Stimulated activated CD4-positive, alpha-beta T cell treated with anti-CD3 and anti-CD28 coated beads, TNF-alpha, amount 100 ng/mL, for 4 hours (primary cell): ENCODE measurements around the gene ELOVL3.
"Not testable (repeated sequence)": the region's sequence is repeated elsewhere in the genome, so short reads cannot be mapped to it uniquely, and the experiment has no call there.

ENCODE experiments used
- DNase-seq, 3 experiments: peaks; one replicate each; pipeline ENCODE4 v3.0.0-alpha.2; 2020; ENCODE audit warnings: low read depth in 3 of 3

The ELOVL3 gene

DNA sequence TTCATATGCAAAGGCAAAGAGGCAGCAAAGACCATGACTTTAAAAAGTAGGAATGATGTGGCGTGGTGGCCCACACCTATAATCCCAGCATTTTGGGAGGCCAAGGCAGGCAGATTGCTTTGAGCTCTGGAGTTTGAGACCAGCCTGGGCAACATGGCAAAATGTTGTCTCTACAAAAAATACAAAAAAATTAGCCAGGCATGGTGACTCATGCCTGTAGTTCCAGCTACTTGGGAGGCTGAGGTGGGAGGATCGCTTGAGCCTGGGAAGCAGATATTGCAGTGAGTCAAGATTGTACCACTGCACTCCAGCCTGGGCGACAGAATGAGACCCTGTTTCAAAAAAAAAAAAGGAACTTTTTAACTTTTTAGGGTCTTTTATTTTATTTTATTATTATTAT lies 26.4 kb downstream of the ELOVL3 start:
- DNase-seq: not testable (repeated sequence)

DNA sequence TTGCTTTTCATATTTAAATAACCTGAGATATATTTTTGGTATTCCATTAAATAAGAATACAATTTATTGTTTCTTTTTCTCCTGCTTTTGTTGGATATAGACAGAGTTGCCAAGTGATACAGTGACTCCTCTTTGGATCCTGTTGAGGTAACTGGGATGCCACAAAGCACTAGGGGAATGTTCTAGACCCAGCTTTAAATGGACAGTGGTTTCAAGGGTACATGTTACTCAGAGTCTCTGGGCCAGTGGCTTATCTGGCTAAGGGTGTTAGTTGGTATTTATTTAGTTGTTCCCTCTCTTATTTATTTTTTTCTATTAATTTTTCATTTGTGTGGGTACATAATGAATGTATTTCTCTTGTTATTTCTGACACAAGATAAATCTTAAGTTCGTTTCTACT lies 28.3 kb downstream of the ELOVL3 start:
- no peak for DNase-seq

DNA sequence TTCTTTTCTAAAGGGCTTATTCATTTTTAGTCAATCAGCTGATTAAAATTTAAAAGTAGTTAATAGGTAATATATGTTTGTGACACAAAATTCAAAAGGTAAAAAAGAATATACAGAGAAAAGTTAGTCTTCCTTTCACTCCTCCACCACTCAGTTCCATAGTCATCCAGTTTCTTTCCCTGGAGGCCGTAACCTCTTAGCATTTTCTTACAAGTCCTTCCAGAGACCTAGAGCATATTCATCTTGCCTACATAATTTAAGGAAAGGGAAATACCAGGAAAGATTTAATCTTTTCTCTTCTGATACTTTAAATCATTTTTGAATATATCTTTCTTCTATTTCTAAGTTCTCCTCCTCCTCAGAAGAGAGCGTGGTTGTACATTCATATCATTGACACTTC lies 29.3 kb downstream of the ELOVL3 start:
- no peak for DNase-seq

DNA sequence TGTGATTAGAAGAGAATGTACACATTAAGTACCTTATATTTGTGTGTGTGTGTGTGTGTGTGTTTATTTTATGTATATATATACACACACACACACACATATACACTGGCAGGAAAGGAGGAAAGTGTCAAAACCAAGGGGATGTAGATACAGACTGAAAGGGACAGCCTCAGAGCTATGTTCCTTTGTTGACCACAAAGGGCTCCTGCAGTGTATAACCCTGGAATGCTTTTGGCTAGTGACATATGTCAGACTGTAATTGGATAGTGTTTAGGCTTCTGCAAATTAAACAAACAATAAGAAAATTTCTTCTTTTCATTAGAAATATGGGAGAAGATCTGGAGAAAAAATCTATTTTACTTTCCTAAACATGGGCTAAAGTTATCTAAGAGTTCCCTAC lies 35.1 kb downstream of the ELOVL3 start:
- DNase-seq: no peak

DNA sequence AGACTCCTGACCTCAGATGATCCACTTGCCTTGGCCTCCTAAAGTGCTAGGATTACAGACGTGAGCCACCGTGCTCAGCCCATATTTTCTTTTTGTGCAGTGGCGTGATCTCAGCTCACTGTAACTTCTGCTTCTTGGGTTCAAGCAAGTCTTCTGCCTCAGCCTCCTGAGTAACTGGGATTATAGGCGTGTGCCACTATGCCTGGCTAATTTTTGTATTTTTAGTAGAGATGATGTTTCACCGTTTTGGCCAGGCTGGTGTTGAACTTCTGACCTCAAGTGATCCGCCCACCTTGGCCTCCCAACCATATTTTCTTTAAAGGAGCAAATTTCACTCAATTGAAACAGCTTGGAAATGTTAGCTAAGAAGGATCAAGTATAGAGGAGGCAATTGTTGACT lies 35.7 kb downstream of the ELOVL3 start:
- DNase-seq: no peak

DNA sequence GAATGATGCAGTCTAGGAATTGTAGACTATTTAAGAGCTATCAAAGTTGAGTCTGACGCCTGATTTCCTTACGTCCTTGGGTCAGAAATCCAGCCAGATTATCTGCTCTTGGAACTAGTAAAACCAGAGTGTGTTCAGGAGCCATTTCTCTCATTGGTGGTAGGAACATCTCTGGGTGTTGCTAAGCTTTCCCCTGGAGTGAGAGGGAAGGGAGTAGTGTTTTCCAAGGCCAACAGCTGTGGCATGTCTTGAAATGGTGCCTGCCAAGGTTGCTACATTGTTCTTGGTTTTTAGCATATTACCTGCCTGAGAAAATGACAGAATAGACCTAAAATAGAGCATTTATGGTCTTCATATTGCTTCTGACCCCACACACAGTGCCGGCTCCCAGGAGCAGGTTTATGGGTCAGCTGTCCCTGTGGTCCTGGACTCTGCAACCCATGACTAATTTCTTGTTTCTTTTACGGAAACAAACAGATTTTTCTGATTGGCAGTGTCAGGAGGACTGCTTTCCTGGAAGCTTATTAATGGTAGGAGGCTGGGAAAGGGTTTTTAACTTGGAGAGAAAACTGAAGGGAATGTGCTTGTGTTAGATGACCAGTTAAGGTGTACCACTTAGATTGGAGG lies 36.8 kb downstream of the ELOVL3 start:
- DNase-seq: no peak

DNA sequence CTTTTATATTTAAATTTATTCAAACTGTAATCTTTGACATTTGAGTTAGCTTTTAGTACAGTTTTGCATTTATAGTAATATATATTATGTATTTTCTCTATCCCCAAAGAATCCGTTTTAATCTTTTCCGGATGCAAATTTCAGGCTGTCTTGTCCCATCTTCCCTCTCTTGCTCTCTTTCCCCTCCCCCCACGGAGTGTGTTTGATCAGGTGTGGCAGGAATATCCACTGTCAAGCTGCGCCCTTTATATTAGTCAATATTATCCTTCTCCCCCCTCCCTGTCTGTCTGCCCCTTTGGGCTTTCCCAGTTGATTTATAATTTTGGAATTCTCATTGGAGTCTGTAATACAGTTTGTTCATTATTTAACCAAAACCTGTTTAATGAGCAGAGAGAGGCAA lies 38.3 kb downstream of the ELOVL3 start:
- DNase-seq: no peak

DNA sequence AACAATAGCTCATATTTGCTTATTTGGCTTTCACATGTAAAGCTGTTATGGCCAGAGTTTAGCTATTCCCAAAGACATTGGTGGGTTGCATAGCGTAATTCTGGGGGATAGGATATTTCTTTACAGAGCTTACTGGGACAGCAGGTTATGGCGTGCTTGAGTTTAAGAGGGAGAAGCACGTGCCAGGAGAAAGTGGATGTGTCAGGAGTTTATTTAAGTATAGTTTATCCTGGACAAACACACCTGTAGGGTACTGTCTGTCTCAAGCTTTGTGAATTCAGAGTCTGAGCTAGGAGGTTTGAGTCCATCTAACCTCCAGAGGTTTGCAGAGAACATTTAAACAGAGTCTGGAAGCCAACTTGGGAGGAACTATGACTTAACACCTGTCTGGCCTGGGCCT lies 40.6 kb downstream of the ELOVL3 start:
- no peak for DNase-seq

DNA sequence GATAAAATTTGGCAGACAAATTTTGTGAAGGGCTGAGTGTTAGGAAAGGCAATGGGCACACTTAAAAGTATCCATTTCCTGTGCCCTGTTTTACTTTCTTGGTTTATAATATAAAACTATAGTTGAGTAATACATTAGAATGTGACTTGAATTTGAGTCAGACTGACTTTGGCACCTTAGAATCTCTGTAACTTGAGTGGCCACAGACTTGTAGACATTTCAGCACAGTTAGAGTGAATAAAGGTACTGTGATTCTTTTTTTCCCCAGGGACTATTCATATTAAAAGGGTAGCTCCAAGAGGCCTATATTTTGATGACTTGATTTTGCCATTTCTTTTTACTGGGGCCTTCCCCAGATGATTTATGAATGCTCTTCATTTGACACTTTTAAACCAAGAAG lies 41.6 kb downstream of the ELOVL3 start:
- no peak for DNase-seq

DNA sequence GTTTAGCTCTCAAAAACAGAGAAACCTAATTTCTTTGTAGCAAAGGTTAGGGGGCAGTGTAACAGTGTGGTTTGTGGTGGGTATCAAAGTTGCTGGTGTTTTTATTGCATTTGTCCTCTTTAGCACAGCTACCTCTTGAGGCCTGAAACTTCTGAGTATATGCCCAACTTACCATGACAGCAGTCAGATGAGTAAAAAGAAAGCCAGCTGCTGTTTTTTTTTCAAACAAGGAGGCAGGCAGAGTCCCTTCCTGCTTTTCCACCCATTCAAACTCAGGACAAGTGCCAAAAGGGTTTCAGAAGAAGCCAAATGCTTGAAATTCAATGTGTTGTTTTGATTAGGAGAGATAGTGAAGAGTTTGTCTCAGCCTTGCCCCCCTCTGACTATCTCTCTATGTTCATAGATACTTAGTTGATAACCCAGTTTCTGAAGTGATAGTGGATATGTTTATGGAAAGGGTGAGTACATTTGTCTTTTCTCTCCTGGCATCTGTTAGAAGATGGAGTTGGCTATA lies 42.3 kb downstream of the ELOVL3 start:
- no peak for DNase-seq

DNA sequence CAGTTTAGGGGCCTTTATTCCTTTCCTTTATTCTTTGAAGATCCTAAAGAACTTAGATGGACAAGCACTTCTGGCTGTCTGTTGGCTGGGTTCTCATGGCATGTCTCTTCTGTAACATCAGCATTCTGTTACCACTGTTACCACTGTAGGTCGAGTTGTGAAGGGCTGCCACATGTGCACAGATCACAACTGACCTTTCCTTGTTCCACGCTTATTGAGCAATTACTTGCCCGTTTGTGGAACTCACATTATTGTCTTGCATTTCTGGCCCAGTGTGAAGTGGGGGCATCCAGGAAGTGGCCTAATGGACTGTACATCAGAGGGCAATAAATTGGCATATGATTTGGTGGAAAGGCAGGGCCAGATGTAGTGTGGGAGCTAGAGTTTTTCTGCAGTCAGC lies 42.9 kb downstream of the ELOVL3 start:
- no peak for DNase-seq

DNA sequence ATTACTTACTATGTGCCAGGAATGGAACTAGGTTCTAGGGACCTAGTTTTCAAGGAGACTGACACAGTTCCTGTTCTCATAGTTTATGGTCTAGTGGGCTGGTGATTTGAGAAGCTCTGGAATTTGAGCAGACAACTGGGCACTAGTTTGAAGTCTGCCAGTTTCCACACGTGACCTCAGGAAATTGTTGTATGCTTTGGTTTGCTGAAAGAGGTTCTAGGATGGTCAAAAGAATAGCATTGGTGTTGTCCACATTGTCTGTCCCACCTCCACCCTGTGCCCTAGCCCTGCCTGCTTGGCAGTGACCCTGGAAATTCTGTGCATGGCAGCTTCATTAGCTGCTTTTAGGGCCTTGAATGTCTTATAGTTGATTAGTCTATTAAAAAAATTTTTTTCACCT lies 48.0 kb downstream of the ELOVL3 start:
- DNase-seq: no peak

DNA sequence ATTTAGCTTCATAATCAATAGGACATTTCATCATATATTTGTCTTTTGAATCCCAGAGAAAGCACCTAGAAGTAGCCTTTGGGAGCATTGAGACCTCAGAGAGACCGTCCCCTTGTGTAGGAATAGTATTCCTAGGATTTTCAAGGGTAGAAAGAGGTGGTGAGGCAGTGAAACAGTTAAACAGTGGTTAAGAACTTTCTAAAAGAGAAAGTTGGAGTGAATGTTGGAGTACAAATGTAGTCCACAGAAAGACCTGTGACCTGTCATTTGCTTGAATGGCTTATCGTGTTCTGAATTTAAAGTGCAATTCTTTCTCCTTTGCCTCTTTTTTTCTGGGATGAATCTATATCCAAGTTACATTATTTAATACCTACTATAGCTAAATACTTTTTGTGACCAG lies 49.2 kb downstream of the ELOVL3 start:
- DNase-seq: no peak

DNA sequence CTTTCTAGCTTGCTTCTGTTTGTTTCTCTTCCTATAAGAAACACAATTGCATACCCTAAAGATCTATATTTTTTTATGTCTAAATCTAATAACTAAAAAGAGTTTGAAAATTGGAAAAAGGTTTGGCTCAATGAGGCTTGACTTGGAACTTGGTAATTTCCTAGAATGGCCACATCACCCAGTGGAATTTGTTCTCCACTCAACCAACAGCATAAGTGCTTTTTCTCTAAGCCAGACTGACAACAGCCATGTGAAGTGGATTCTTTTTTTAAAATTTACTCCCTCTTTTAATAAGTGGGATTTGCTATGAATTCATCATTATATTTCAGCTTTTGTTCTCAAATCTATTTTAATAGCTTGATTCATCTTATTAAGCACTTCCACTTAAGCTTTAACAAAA lies 53.0 kb downstream of the ELOVL3 start:
- DNase-seq: no peak
